HG02970 (cell line): ENCODE measurements around the gene GPR107.

ENCODE experiments used
- ATAC-seq: cut with Tn5 transposase; IDR thresholded peaks from one replicate; pipeline ENCODE4 v1.9.1; 2021; ENCODE audit warnings: mild to moderate bottlenecking, moderate library complexity, moderate number of reproducible peaks; ENCODE audit not compliant: unreplicated experiment, low FRiP score

The GPR107 gene

GRCh38 chr9:130053109-130053503 lies 600 bp upstream of the GPR107 start:
- no peak for ATAC-seq

GRCh38 chr9:130054325-130054786 lies 650 bp downstream of the GPR107 start:
- no peak for ATAC-seq

GRCh38 chr9:130054820-130055219 lies 1.1 kb downstream of the GPR107 start:
- no peak for ATAC-seq

GRCh38 chr9:130058154-130058553 lies 4.4 kb downstream of the GPR107 start:
- ATAC-seq, result no peak

GRCh38 chr9:130058887-130059286 lies 5.2 kb downstream of the GPR107 start:
- ATAC-seq, result no peak

GRCh38 chr9:130060296-130060695 lies 6.6 kb downstream of the GPR107 start:
- ATAC-seq, result no peak

GRCh38 chr9:130062750-130063149 lies 9.0 kb downstream of the GPR107 start:
- no peak for ATAC-seq

GRCh38 chr9:130064621-130065020 lies 10.9 kb downstream of the GPR107 start:
- no peak for ATAC-seq

- ATAC-seq, result no peak
These were observed 15.3 kb downstream of the GPR107 start for GRCh38 chr9:130069048-130069447.

- no peak for ATAC-seq
These were observed 19.0 kb downstream of the GPR107 start for GRCh38 chr9:130072515-130073235.

GRCh38 chr9:130073373-130073772 lies 19.7 kb downstream of the GPR107 start:
- no peak for ATAC-seq

GRCh38 chr9:130078547-130078946 lies 24.8 kb downstream of the GPR107 start:
- ATAC-seq, result no peak

GRCh38 chr9:130084337-130084736 lies 30.6 kb downstream of the GPR107 start:
- ATAC-seq, result no peak

- ATAC-seq, result no peak
These were observed 34.3 kb downstream of the GPR107 start for GRCh38 chr9:130088051-130088450.

GRCh38 chr9:130089141-130089540 lies 35.4 kb downstream of the GPR107 start:
- no peak for ATAC-seq

GRCh38 chr9:130090915-130091314 lies 37.2 kb downstream of the GPR107 start:
- no peak for ATAC-seq

GRCh38 chr9:130092910-130093309 lies 39.2 kb downstream of the GPR107 start:
- ATAC-seq, result no peak

- ATAC-seq, result no peak
These were observed 42.2 kb downstream of the GPR107 start for GRCh38 chr9:130095872-130096271.

- no peak for ATAC-seq
These were observed 47.0 kb downstream of the GPR107 start for GRCh38 chr9:130100681-130101080.

GRCh38 chr9:130101915-130102314 lies 48.2 kb downstream of the GPR107 start:
- ATAC-seq, result no peak

GRCh38 chr9:130104491-130105193 lies 50.9 kb downstream of the GPR107 start:
- ATAC-seq, result no peak

GRCh38 chr9:130106860-130107233 lies 53.1 kb downstream of the GPR107 start:
- no peak for ATAC-seq
